D721Med (cell line): ENCODE results near the gene BID.

ENCODE experiments used
- DNase-seq: peaks from one replicate; pipeline ENCODE4 v3.0.0; 2011; ENCODE audit warnings: low spot score; ENCODE audit not compliant: insufficient read length
- FAIRE-seq: peaks from 2 replicates; lab custom pipeline; 2011; peaks lifted over from hg19 to GRCh38; lab: Jason Lieb, UNC
- TF ChIP-seq, protein P1 (sequence below): IDR thresholded peaks from 2 replicates; pipeline ENCODE4 v1.5.1; 2012; ENCODE audit warnings: mild to moderate bottlenecking, control low read depth; ENCODE audit not compliant: insufficient read depth; ENCODE audit errors: missing control alignments

Gene BID

GRCh38 chr22:17724241-17724640 is 50.0 kb downstream of the BID start:
- no peak for DNase-seq
- FAIRE-seq: no peak
- TF ChIP-seq, protein P1, sequence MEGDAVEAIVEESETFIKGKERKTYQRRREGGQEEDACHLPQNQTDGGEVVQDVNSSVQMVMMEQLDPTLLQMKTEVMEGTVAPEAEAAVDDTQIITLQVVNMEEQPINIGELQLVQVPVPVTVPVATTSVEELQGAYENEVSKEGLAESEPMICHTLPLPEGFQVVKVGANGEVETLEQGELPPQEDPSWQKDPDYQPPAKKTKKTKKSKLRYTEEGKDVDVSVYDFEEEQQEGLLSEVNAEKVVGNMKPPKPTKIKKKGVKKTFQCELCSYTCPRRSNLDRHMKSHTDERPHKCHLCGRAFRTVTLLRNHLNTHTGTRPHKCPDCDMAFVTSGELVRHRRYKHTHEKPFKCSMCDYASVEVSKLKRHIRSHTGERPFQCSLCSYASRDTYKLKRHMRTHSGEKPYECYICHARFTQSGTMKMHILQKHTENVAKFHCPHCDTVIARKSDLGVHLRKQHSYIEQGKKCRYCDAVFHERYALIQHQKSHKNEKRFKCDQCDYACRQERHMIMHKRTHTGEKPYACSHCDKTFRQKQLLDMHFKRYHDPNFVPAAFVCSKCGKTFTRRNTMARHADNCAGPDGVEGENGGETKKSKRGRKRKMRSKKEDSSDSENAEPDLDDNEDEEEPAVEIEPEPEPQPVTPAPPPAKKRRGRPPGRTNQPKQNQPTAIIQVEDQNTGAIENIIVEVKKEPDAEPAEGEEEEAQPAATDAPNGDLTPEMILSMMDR: no peak

DNA sequence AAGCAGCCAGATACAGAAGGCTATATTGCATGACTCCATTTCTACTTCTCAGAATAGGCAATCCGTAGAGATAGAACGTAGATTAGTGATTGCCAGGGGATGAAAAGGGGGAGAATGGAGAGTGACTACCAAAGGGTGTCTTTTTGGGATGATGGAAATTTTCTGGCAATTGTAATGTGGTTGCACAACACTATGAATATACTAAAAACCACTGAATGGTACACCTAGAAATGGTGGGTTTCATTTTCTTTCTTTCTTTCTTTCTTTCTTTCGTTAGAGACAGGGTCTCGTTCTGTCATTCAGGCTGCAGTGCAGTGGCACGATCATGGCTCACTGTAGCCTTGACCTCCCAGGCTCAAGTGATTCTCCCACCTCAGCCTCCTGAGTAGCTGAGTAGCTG is 54.4 kb downstream of the BID start:
- TF ChIP-seq, protein P1: no peak

DNA sequence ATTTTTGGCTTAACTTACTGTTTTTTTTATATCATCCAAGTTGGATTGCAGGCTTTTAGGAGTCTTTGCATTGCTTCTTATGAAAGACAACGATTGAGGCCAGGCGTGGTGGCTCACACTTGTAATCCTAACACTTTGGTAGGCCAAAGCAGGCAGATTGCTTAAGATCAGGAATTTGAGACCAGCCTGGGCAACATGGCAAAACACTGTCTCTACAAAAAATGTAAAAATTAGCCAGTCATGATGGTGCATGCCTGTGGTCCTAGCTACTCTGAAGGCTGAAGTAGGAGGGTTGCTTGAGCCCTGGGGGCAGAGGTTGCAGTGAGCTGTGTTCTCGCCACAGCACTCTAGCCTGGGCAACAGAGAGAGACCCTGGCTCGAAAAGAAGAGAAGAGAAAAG is 56.6 kb downstream of the BID start:
- no peak for DNase-seq
- no peak for FAIRE-seq
- TF ChIP-seq, protein P1: no peak

More for the DNA sequence above, 54.4 kb downstream of the BID start:
- FAIRE-seq: no peak
- no peak for DNase-seq

- DNase-seq (no peak), FAIRE-seq (no peak)
- TF ChIP-seq, protein P1: no peak
Measured at GRCh38 chr22:17716529-17716928, 57.7 kb downstream of the BID start.

- FAIRE-seq (no peak), DNase-seq (no peak)
- TF ChIP-seq, protein P1: no peak
Measured at GRCh38 chr22:17712441-17712840, 61.8 kb downstream of the BID start.

GRCh38 chr22:17710023-17710422 is 64.2 kb downstream of the BID start:
- TF ChIP-seq, protein P1: no peak
- no peak for FAIRE-seq
- DNase-seq: no peak

- no peak for FAIRE-seq
- no peak for DNase-seq
- TF ChIP-seq, protein P1: no peak
Measured at GRCh38 chr22:17707526-17707925, 66.7 kb downstream of the BID start.
